Measurements from ENCODE around the gene ATP10A. TPM values are rescaled to one million over a fixed set of nuclear protein-coding genes. Genes with fewer than 3 reads are reported as not detected.
"Not testable (repeated sequence)": the region's sequence is repeated elsewhere in the genome, so short reads cannot be mapped to it uniquely, and the experiment has no call there.

The ATP10A gene
- total RNA-seq, 1 donor from 2014 or later, result 60.2 TPM

DNA sequence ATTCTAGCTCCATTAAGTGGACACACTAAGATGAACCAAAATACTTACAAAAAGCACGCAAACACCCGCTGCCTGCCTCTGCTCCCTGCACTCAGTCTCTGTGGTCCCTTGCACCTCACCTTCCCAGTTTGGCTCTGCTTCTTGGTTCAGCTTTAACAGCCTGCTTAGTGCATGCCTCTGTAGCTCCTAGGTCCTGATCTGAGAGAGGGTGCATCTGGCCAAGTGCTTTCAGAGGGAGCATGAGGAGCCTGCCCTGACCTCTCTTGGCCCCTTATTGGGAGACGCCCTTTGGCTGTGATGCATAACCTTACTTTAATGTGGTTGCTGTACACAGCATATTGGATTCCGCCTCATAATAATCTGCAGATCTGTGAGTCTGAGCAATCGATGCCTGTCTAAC, 21.2 kb upstream of the ATP10A start:
- intact Hi-C loops (cut with micrococcal nuclease), result no loop called here

DNA sequence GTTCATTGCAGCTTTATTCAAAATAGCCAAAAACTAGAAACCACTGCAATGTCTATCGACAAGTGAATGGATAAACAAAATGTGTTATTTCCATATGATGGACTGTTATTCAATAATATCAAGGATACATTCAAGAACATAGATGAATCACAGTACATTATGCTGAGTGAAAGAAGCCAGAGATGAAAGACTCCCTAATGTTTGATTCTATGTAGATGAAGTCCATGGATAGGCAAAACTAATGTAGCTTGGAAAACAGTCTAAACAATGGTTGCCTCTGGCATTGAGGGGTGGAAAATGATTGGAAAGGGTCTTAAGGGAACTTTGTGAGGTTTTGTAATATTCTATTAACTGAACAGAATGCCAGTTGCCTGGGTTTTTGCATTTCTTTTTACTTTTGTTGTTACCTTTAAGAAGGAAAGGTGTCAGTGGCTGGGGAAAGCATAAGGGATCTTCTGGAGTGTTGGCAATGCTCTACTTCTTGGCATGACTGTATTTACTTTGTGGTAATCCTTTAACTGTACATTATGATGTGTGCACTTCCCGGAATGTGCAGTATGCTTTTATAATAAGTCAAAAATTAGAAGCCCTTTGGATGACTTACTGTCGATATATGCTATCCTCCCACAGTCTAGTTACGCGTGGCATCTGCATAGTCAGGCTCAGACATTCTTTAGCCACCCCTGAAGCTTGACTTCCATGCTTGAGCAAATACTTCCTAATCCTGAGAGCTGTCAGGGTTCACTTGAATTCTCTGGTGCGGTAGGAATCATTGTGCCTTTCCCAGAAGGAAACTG, 20.5 kb upstream of the ATP10A start:
- intact Hi-C loops (cut with micrococcal nuclease), result no loop called here

DNA sequence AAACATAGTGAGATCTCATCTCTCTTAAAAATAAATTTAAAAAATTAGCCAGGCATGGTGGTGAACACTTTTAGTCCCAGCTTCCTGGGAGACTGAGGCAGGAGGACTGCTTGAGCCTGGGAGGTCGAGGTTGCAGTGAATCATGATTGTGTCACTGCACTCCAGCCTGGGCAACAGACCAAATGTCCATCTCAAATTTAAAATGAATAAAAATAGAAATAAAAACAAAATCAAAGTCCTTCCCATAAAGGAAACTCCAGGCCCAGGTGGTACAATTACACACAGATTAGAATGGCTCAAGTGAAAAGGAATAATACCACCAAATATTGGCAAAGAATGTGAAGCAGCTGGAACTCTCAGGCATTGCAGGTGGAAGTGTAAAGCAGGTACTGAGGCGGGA, 19.3 kb upstream of the ATP10A start:
- intact Hi-C loops (cut with micrococcal nuclease), result no loop called here

DNA sequence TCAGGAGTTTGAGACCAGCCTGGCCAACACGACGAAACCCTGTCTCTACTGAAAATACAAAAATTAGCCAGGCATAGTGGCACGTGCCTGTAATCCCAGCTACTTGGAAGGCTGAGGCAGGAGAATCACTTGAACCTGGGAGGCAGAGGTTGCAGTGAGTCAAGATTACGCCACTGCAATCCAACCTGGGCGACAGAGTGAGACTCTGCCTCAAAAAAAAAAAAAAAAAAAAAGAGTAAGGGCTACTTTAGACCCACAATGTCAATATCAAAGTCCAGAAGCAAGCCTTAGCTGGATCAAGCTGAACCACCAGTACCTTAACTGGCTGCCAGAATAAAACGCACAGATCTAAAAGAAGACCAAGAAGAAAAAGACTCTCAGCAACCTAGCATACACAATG, 17.8 kb upstream of the ATP10A start:
- intact Hi-C loops (cut with micrococcal nuclease), result not testable (repeated sequence)

DNA sequence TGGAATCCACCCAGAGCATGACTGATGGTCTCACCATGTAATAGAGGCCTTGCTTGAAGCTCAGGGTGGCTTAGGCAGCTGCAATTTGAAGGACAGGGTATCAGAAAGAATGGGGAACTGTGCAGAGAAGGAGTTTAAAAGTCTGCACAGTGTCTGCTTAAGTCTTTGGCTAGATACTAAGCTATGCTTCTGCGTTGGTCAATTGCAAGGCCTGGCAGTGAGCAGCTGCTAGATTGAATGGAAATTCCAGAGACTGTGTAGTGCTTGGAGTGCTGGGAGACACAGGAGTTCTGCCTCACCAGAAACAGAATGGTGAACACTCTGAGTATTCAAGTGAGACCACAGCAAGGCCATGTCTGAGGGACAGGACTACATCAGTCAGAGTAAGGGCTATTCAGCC, 17.3 kb upstream of the ATP10A start:
- intact Hi-C loops (cut with micrococcal nuclease), result no loop called here

DNA sequence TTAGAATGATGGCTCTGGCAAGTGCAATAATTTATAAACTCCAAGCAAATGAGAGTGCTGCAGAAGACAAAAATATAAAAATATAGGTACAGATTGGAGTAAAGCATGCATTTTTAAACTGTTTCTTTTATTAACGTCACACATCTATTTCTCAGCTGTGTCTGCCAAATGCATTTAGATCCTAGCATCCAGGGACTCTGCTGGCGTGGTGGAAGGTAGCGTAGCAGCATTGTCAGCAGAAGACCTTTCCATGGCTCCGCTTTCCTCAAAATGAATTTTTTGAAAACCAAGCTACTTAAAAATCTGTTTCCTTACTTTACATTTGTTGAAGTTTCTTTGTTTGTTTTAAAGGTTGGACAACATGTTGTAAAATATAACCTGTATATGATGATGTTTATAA, 16.3 kb upstream of the ATP10A start:
- intact Hi-C loops (cut with micrococcal nuclease), result no loop called here

DNA sequence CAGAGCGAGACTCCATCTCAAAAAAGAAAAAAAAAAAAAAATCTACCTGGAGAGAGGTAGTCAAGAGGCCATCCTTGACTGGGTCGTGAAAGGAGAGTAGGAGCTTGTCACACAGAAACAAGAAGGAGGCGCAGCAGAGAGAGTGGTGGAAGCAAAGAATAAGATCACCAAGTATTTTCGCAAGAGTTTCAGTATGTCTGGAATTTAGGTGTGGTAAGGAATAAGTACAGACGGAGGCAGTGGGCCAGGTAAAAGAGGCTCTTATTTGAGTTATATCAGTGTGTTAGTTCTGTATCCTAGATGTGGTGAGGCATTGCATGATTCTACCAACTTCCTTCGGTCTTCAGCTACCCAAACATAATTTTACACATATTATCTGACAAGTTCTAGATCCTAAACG, 14.6 kb upstream of the ATP10A start:
- intact Hi-C loops (cut with micrococcal nuclease), result no loop called here

DNA sequence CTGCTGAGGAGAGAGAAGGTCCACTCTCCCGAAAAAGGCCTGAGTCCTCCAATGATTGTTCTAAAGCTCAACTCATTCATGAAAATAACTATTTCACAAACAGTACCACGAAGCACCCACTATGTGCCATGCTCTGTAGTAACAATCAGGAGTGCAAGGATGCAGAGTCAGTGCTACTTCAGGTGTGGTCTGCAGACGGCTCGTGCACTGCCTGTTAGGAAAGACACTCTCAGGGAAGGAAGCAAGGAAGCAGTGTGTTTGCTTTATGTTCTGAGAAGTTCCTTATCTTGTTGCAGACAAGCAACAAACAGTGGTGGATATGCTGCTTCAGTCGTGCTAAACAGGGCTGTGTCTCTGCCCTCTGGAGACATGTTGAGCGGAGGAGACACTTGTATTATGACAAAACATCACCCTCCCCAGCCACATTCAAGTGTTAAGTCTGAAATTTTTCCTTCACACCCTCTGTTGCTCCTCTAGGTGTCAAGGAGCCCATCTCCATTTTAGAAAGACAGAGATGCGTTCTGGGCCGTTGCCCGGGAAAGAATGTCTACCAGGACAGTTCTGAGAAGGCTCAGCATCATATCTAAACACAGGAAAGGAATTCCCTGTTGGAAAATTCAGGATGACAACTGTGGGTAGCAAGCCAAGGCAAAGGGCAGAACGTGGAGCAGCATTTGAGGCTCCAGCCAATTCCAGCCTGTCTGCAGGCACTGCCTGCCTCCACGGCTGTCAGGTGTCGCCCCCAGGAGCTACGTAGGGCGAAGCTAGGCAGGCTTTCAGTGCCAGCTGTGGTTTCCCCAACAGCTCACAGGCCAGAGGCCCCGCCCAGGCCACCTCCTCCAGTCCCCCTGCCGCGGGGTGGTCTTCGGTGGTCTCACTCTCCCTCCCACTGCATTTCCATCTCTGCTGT, 13.4 kb upstream of the ATP10A start:
- intact Hi-C loops (cut with micrococcal nuclease), result no loop called here

DNA sequence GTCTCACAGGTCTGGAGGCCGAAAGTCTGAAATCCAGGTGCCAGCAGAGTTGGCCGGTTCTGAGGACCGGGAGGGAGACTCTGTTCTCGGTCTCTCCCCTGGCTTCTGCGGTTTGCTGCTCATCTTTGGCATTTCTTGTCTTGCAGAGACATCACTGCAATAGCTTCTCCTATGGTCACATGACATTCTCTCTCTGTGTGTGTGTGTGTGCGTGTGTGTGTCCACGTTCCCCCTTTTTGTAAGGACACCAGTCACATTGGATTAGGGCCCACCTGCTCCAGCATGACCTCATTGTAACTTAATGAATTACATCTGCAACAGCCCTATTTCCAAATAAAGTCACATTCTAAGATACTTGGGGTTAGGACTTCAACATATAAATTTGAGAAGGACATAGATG, 12.4 kb upstream of the ATP10A start:
- intact Hi-C loops (cut with micrococcal nuclease), result no loop called here

DNA sequence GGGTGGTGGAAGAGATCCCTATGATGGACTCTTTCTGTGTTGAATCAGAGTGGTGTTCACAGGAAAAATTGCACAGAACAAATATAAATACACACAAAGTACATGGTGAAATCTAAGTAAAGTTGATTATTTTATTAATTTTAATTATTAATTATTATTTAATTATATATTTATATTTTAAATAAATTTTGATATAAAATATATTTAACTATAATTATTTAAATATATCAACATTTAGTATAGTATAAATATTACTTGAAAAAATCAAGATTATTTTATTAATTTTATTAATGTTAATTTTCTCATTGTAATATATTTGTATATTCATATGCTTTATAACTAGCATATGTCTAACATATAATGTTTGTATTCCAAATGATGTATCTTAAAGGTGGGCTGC, 11.3 kb upstream of the ATP10A start:
- intact Hi-C loops (cut with micrococcal nuclease), result no loop called here

DNA sequence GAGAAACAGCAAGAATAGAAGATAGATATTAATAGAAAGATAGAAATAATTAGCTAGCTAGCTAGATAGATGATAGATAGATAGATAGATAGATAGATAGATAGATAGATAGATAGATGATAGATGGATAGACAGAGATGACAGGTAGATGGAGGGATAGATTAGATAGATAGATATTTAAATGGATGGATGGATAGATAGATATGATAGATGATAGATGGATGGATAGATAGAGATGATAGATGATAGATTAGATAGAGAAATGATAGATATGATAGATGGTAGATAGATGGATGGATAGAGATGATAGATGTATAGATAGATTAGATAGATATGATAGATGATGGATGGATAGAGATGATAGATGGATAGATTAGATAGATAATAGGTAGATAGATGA, 8.3 kb upstream of the ATP10A start:
- intact Hi-C loops (cut with micrococcal nuclease), result no loop called here

DNA sequence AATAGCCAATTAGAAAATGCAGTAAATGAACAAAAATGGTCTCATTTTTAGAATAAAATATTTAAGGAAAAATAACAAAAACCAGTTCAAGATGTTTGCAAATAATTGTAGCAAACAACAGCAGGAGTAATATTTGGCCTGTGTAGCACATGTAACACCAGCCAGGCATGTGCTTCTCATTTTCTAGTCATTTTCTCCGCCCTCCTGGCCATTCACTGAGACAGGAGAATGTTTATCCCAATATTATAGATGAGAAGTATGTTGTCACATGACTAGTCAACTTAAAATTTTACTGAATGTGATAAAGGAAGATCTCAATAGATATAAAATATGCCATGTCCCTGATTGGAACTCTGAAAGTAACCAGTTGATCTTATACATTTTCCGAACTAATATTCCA, 7.8 kb upstream of the ATP10A start:
- intact Hi-C loops (cut with micrococcal nuclease), result no loop called here

DNA sequence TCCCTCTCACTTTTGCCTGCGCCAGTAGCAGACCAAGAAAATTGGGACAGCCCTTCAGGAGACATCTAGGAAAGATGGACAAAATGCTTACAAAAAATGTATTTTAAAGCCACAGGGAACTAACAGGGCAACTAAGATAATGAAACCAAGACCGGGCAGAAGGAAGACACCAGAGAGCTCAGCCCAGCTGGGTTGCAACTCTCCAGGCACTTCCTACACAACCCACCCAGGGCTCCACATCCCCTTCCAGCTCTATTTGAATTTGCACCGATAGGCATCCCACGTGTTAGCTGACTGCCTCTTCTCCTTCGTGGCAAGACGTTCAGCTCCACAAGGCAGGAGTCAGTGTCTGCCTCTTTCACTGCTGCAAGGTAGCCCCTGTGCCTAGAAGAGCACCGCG, 6.6 kb upstream of the ATP10A start:
- intact Hi-C loops (cut with micrococcal nuclease), result loop anchor here (10.0 kb wide), 1 partner anchor 155 kb away; no protein-coding TSS in a partner anchor

DNA sequence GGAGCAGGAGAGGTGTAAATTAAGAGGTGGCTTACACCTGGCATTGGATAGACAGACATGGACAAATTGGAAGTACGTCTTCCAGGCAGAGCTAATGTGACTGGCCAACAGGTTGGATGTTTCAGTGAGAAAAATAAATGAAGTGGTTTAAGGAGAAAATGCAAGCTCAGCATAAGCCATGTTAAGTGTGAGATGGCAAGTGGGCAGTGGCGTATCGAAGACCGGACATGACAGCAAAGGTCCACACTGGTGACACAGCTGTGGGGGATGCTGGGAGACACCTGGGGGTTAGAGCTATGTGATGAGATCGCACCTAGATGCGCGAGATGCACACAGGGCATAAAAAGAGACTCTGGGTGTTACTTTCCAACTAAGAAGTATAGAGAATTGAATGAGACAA, 3.7 kb upstream of the ATP10A start:
- intact Hi-C loops (cut with micrococcal nuclease), result loop anchor here (10.0 kb wide), 1 partner anchor 152 kb away; no protein-coding TSS in a partner anchor

DNA sequence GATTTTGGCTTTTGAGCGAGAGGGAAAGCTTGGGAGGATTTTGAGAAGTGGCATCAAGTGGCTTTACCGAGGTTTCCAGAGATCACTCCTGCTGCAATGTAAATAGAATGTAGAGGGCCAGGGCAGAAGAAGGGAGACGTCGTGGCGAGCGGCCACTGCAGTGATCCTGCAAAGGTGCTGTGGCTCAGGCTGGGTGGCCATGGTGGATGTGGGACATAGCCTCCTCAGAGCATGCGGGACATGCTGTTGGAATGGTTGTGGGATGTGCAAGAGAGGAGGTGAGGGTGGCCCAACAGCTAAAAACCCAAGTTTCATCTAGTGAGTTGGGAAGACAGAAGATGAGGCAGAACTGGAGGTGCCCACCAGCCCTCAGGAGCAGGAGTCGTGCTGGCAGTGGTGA, 3.1 kb upstream of the ATP10A start:
- intact Hi-C loops (cut with micrococcal nuclease), result loop anchor here (10.0 kb wide), 1 partner anchor 151 kb away; no protein-coding TSS in a partner anchor

DNA sequence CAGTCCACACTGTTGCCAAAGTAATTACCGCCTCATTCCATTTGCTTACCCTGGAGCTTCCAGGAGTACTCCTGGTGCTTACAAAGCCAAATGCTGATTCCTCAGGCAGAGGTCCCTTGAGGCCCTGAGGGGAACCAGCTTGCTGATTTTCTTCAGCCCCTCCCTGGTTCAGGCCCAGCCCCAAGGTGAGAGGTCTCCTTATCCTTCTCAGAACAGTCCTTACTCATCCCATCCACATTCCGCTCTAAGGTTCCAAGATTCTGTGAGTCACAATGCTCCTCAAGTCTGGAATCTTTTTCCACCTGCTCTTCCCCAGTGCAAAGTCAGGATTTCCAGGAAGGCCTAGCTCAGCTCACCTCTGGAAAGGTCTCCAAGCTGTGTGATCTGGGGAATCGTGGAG, 1.8 kb upstream of the ATP10A start:
- intact Hi-C loops (cut with micrococcal nuclease), result loop anchor here (10.0 kb wide), 1 partner anchor 150 kb away; no protein-coding TSS in a partner anchor

DNA sequence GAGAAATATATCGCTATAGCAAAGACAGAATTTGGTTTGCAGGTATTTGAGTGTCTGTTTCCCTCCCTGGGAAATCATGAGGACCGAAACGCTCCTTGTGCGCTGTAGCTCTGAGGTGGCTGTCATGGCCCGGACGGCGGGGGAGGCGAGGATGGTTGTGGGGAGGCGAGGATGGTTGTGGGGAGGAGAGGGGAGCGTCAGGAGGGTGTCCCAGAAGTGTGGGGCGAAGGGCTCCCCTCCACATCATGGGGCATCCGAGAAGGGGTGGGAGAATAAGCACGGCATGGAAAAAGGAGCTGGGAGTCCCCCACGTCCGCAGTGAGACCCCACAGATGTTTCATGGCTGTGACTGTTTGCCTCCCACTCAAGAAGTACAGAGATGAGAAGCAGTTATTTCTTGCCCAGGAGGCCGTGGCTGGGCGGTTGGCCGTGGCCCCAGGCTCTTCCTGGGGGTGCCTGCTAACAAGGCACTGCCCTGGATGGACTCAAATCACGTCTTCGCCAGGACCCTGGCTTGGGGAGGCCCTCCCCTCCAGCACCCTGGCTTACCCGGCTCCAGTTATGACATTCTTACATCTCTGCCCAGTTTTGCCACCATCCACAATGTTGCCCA, 947 bp upstream of the ATP10A start:
- intact Hi-C loops (cut with micrococcal nuclease), result loop anchor here (1.0 to 10.0 kb wide), 4 partner anchors 69 to 425 kb away; partner anchors contain the start of gene UBE3A

DNA sequence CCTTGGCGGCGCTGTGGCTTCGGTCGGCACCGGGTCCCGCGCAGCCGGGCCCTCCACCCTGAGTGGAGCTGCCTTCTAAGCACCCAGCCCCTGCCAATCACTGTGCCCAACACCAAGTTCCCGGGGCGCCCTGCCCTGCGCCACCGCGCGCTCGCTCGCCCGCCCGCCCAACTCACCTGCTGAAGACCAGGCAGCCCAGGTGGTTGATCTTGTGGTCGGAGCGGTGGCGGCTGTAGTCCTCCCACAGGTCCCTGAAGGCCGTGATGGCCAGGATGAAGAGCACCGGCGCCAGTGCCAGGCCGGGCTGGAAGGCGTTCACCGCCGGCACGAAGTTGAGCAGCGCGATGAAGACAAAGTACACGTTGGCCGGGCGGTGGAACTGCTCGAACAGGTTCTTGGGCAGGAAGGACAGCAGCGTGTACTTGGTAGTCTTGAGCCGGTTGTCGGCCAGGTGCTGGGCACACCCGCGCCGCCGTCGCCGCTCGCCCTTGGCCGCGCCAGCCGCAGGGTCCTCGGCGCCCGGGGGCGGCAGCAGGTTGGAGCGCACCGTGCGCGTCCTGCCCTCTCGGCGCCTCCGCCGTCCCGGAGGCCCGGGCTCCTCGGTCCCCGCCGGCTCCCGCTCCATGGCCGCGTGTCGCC, 536 bp downstream of the ATP10A start:
- intact Hi-C loops (cut with micrococcal nuclease), result loop anchor here (1.0 to 10.0 kb wide), 5 partner anchors 70 to 424 kb away; partner anchors contain the start of gene UBE3A

DNA sequence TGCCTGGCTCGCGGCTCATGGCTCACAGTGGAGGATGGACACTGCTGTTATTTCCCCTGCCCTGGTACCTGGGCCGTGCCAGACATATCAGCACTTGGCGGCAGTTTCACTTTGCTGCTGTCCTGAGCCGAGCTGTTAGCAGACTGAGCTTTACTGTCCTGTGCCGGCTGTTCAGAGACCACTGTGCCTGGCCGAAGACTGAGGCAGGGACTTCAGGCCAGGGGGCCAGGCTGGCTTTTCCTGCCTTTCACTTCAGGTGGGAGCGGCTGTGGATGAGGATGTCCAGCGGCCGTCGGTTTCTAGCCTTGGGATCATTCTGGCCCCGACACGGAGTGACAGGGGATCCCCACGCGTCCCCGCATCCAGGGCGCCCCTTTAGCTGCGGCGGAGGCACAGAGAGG, 1.1 kb downstream of the ATP10A start:
- intact Hi-C loops (cut with micrococcal nuclease), result loop anchor here (1.0 to 10.0 kb wide), 4 partner anchors 71 to 423 kb away; partner anchors contain the start of gene UBE3A

DNA sequence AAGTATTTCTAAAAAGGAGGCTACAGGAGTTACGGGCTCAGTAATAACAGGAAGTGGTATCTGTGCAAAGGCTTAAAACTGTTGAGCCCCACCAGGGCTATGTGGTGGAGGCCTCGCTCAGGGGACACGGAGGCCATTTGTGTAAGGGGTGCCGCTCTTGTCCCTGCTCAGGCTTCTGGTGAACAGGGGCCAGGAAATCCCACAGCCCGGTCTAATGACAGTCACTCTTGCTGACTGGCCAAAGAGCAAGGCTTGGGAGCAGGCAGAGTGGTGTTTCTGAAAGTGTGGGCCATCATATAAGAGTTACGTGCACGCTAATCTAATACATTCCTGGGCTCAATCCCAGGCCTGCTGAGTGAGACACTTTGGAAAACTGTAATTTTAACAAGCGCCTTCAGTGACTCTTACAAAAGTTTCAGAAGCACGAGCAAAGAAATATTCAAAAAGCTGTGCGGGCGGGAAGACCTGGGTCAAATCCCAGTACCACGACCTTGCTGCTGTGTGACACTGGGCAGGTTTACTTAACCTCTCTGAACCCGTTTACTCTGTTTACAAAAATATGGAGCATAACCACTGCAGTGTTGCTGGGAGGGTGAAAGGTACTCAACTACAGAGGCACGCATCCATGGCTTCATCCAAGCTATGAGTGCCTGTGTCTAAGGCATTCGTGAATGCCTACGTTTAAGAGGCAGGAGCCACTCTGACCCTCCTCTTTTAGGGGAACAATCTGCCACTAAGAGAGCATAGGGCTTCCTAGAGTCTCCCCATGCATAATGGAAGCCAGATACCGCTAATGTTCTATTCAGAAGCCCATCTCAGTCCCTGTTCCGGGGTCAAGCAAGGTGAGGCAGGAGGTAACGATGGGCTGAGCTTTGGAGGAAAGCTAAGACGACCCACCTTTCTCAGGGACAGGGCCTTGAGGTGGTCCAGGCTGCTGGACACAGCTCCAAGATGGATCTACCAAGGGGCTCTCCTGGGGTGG, 2.0 kb downstream of the ATP10A start:
- intact Hi-C loops (cut with micrococcal nuclease), result loop anchor here (1.0 to 10.0 kb wide), 4 partner anchors 11 to 146 kb away; no protein-coding TSS in a partner anchor

All from T-helper 1 cell treated with Interleukin-12 subunit alpha and Interleukin-12 subunit beta and Interleukin-4 antibody, amounts not matched to agents 30 ng/mL and 1 ng/mL, for 36 hours (primary cell).